Effector memory CD8-positive, alpha-beta T cell (primary cell): ENCODE results near the gene EPHA8.

Source experiments
- ATAC-seq: fragments of 150-1000 bp; cut with Tn5 transposase; replicated peaks from 2 replicates; pipeline ENCODE4 v1.10.0; 2021; ENCODE audit warnings: mild to moderate bottlenecking, moderate library complexity
- DNase-seq, 3 experiments: peaks; one replicate each; pipeline ENCODE4 v3.0.0; 2021
- H3K27ac Mint-ChIP-seq, 2 donors: one replicate each; pipeline ENCODE4 v1.8.0; 2022; ENCODE audit warnings: mild to moderate bottlenecking in 2 of 2, mixed read lengths in 2 of 2, moderate library complexity in 2 of 2
- H3K27me3 Mint-ChIP-seq, 2 donors: one replicate each; pipeline ENCODE4 v1.8.0; 2022; ENCODE audit warnings: mixed read lengths in 2 of 2
- H3K36me3 Mint-ChIP-seq: one replicate; pipeline ENCODE4 v1.8.0; 2022; ENCODE audit warnings: mild to moderate bottlenecking, moderate library complexity, mixed read lengths; ENCODE audit not compliant: insufficient read depth
- H3K4me1 Mint-ChIP-seq, 2 donors: one replicate each; pipeline ENCODE4 v1.8.0; 2022; ENCODE audit warnings: low read depth in 2 of 2, mixed read lengths in 2 of 2
- H3K4me3 Mint-ChIP-seq, 2 donors: one replicate each; pipeline ENCODE4 v1.8.0; 2022; ENCODE audit warnings: mild to moderate bottlenecking in 2 of 2, mixed read lengths in 2 of 2, moderate library complexity in 2 of 2
- H3K9me3 Mint-ChIP-seq, 2 donors: one replicate each; pipeline ENCODE4 v1.8.0; 2022; ENCODE audit warnings: mixed read lengths in 2 of 2

EPHA8 gene

DNA sequence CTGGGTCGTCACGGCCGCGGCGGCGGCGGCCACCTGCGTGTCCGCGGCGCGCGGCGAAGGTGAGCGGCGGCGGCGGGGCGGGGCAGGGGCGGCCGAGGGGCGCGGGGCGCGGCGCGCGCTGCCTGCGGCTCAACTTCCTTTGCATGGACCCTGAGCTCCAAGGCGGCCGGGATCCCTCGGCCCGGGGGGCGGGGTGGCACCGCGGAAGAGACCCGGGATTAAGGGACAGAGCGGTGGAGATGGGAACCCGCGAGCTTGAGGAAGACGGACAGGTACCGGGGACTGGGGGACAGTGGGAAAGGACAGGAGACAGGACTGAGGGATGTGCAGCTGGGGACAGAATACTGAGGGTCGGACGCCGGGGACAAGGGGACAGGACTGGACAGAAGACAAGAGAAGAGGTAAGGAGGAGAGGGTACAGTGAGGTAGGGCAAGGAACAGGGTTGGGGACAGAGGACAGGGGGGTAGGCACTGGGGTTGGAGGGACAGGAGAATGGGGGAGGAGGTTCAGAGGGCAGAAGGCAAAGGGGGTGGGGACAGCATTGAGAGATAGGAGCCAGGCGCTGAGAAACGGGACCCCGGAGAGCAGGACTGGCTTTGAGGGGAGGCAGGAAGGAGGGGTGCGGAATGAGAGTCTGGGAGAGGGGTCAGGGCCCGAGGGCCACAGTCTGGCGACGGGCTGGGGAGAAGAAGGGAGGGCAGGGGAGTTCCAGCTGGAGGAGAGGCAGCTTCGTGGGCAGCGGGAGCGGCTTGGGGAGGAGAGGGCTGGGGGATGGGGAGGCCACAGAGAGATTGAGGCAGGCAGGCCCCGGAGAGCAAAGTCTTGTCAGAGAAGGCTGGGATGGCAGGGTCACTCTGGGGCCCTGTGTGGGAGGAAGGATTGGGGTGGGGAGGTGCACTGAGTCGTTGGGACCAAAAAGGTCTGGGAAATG lies 648 bp downstream of the EPHA8 start:
- ATAC-seq, result no peak
- no peaks in the 10 kb centered on the region for H3K36me3 Mint-ChIP-seq
- no peaks in the 10 kb centered on the region for H3K9me3 Mint-ChIP-seq
- no peak overlapping the region for H3K4me3 Mint-ChIP-seq
- DNase-seq, result no peak
- H3K4me1 Mint-ChIP-seq, result peaks cover 0 to 3% of the 10 kb centered on the region in 2 donors
- no peak overlapping the region for H3K27ac Mint-ChIP-seq
- H3K27me3 Mint-ChIP-seq, result peaks cover 66 to 94% of the 10 kb centered on the region in 2 donors

GRCh38 chr1:22566161-22566560 lies 2.9 kb downstream of the EPHA8 start:
- no peak for DNase-seq
- Mint-ChIP-seq H3K27ac (no peak overlapping the region), H3K27me3 (peaks cover 47 to 92% of the 10 kb centered on the region in 2 donors), H3K4me3 (no peak overlapping the region), H3K9me3 (no peaks in the 10 kb centered on the region), H3K4me1 (peaks cover 0 to 3% of the 10 kb centered on the region in 2 donors), H3K36me3 (no peaks in the 10 kb centered on the region)
- no peak for ATAC-seq

DNA sequence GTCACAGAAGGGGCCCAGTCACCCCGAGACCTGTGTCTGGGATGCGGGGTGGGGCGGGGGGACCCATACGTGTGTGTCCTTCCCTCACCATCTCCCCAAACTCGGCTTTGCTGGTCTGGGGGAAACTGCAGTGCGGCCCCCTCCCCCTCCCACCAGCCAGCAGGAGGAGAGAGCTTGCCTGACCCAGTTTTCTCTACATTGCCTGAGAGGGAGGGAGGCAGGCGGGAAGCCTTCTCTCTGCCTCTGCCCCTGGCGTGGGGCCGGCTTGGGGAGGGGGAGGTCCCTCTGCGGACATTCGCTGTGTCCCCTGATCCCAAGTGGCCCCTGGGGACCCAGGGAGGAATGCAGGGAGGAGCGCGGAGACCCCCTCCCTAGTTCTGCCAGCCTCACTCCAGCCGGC lies 3.9 kb downstream of the EPHA8 start:
- no peak for DNase-seq
- Mint-ChIP-seq H3K27me3 (peaks cover 38 to 86% of the 10 kb centered on the region in 2 donors), H3K4me3 (no peak overlapping the region), H3K4me1 (peaks cover 0 to 3% of the 10 kb centered on the region in 2 donors), H3K36me3 (no peaks in the 10 kb centered on the region), H3K27ac (no peak overlapping the region), H3K9me3 (no peaks in the 10 kb centered on the region)
- no peak for ATAC-seq

- Mint-ChIP-seq H3K36me3 (no peaks in the 10 kb centered on the region), H3K9me3 (no peaks in the 10 kb centered on the region), H3K4me1 (peaks cover 0 to 3% of the 10 kb centered on the region in 2 donors), H3K4me3 (no peak overlapping the region), H3K27me3 (peaks cover 35 to 86% of the 10 kb centered on the region in 2 donors), H3K27ac (no peak overlapping the region)
- DNase-seq, result no peak
- no peak for ATAC-seq
These were observed 4.7 kb downstream of the EPHA8 start for GRCh38 chr1:22567994-22568393.

DNA sequence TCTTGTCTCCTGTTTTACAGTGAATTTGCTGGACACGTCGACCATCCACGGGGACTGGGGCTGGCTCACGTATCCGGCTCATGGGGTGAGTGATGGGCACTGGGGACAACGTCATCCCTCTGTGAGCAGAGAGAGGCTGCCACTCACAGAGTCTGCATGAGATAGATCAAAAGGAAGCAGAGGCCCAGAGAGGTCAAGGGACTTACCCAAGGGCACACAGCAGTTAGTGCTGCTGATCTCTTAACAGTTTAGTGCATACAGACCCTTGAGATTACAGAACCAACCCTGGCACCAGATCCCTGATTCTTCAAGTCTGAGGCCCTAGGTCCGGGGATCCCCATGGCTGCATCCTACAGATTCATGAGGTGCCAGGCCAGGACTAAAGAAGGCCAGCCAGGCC lies 6.0 kb downstream of the EPHA8 start:
- Mint-ChIP-seq H3K36me3 (no peaks in the 10 kb centered on the region), H3K27me3 (peaks cover 30 to 80% of the 10 kb centered on the region in 2 donors), H3K27ac (no peak overlapping the region), H3K4me3 (no peak overlapping the region), H3K4me1 (peaks cover 0 to under 1% of the 10 kb centered on the region in 2 donors), H3K9me3 (no peaks in the 10 kb centered on the region)
- DNase-seq (no peak), ATAC-seq (no peak)

GRCh38 chr1:22570140-22570909 lies 7.0 kb downstream of the EPHA8 start:
- H3K9me3 Mint-ChIP-seq, result no peaks in the 10 kb centered on the region
- no peak overlapping the region for H3K4me3 Mint-ChIP-seq
- DNase-seq (no peak), ATAC-seq (no peak)
- H3K36me3 Mint-ChIP-seq, result no peaks in the 10 kb centered on the region
- H3K27me3 Mint-ChIP-seq, result peaks cover 24 to 74% of the 10 kb centered on the region in 2 donors
- H3K27ac Mint-ChIP-seq, result no peak overlapping the region
- no peaks in the 10 kb centered on the region for H3K4me1 Mint-ChIP-seq

DNA sequence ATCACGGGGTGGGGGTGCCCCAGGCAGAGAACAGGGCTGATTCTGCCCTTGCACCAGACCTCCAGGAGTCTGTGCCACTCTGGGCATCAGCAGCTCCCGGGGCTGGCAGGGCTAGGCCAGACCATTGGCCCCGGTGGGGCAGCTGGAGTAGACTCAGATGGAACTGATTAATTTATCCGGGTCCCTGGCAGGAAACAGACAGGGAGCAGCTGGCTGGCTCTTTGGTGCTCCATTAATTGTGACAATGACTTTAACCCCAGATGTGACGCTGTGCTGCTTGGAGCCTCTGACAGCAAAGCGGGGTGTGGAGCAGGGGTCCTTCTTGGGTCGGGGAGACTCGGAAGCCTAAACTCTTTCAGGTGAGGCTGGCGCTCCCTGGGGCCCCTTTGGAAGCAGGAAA lies 9.5 kb downstream of the EPHA8 start:
- Mint-ChIP-seq H3K9me3 (peaks cover 4 to 8% of the 10 kb centered on the region in 2 donors), H3K36me3 (no peaks in the 10 kb centered on the region), H3K27ac (no peak overlapping the region), H3K27me3 (peaks cover 13 to 49% of the 10 kb centered on the region in 2 donors), H3K4me1 (no peaks in the 10 kb centered on the region), H3K4me3 (no peak overlapping the region)
- no peak for ATAC-seq
- no peak for DNase-seq

- Mint-ChIP-seq H3K4me1 (no peaks in the 10 kb centered on the region), H3K9me3 (peaks cover 4 to 11% of the 10 kb centered on the region in 2 donors), H3K36me3 (no peaks in the 10 kb centered on the region), H3K27ac (no peak overlapping the region), H3K27me3 (peaks cover 13 to 49% of the 10 kb centered on the region in 2 donors), H3K4me3 (no peak overlapping the region)
- ATAC-seq (no peak), DNase-seq (no peak)
These were observed 9.9 kb downstream of the EPHA8 start for GRCh38 chr1:22573237-22573636.

GRCh38 chr1:22575532-22576149 lies 12.4 kb downstream of the EPHA8 start:
- Mint-ChIP-seq H3K4me3 (no peak overlapping the region), H3K36me3 (no peaks in the 10 kb centered on the region), H3K4me1 (peaks cover 0 to 1% of the 10 kb centered on the region in 2 donors), H3K27me3 (peaks cover 13 to 27% of the 10 kb centered on the region in 2 donors), H3K27ac (no peak overlapping the region), H3K9me3 (peaks cover 4 to 11% of the 10 kb centered on the region in 2 donors)
- DNase-seq, result no peak
- ATAC-seq, result no peak

DNA sequence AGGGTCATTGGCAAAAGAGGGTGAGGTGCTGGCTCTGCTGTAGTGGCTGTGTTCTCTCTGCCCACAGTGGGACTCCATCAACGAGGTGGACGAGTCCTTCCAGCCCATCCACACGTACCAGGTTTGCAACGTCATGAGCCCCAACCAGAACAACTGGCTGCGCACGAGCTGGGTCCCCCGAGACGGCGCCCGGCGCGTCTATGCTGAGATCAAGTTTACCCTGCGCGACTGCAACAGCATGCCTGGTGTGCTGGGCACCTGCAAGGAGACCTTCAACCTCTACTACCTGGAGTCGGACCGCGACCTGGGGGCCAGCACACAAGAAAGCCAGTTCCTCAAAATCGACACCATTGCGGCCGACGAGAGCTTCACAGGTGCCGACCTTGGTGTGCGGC lies 12.9 kb downstream of the EPHA8 start:
- no peak overlapping the region for H3K27ac Mint-ChIP-seq
- H3K4me1 Mint-ChIP-seq, result peaks cover 0 to 1% of the 10 kb centered on the region in 2 donors
- peaks cover 13 to 22% of the 10 kb centered on the region in 2 donors for H3K27me3 Mint-ChIP-seq

DNA sequence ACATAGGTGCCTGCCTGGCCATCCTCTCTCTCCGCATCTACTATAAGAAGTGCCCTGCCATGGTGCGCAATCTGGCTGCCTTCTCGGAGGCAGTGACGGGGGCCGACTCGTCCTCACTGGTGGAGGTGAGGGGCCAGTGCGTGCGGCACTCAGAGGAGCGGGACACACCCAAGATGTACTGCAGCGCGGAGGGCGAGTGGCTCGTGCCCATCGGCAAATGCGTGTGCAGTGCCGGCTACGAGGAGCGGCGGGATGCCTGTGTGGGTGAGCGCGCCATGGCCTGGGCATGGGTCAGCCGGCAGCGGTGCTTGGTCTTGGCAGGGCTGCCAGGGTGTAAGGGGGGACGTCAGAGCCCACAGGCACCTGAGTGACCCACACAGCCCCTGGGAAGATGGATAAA lies 13.3 kb downstream of the EPHA8 start:
- Mint-ChIP-seq H3K27me3 (peaks cover 13 to 21% of the 10 kb centered on the region in 2 donors), H3K4me3 (no peak overlapping the region), H3K4me1 (peaks cover 0 to 1% of the 10 kb centered on the region in 2 donors), H3K27ac (no peak overlapping the region), H3K36me3 (no peaks in the 10 kb centered on the region), H3K9me3 (peaks cover 4 to 11% of the 10 kb centered on the region in 2 donors)
- ATAC-seq (no peak), DNase-seq (no peak)

More for the DNA sequence above, 12.9 kb downstream of the EPHA8 start:
- H3K9me3 Mint-ChIP-seq, result peaks cover 4 to 11% of the 10 kb centered on the region in 2 donors
- H3K4me3 Mint-ChIP-seq, result no peak overlapping the region
- ATAC-seq (no peak), DNase-seq (no peak)
- H3K36me3 Mint-ChIP-seq, result no peaks in the 10 kb centered on the region

DNA sequence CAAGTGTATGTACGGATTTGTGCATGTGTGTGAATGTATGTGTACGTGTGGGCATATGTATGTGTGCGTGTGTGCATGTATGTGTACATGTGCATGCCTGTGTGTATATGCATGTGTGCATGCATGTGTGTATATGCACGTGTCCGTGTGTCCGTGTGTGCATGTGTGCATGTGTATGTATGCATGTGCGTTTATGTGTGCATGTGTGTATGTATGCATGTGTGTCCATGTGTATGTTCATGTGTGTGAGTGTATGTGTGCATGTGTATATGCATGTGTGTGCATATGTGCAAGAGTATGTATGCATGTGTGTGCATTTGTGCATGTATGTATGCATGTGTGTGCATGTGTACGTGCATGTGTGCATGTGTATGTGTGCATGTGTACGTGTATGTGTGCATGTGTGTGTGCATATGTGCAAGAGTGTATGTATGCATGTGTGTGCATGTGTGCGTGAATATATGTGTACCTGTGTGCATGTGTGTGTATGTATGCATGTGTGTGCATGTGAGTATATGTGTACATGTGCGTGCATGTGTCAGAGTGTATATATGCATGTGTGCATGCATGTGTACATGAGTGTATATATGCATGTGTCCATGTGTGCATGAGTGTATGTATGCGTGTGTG lies 15.6 kb downstream of the EPHA8 start:
- Mint-ChIP-seq H3K27ac (no peak overlapping the region), H3K27me3 (peaks cover 6 to 9% of the 10 kb centered on the region in 2 donors), H3K4me1 (peaks cover 0 to 1% of the 10 kb centered on the region in 2 donors), H3K9me3 (peaks cover 4 to 11% of the 10 kb centered on the region in 2 donors), H3K4me3 (no peak overlapping the region), H3K36me3 (no peaks in the 10 kb centered on the region)
- DNase-seq (no peak), ATAC-seq (no peak)
